SK-N-DZ (cell line): ENCODE measurements around the gene TEX44.

Experiments used
- DNase-seq: peaks from one replicate; pipeline ENCODE4 v3.0.0-alpha.2; 2015; ENCODE audit warnings: low spot score

Gene TEX44

DNA sequence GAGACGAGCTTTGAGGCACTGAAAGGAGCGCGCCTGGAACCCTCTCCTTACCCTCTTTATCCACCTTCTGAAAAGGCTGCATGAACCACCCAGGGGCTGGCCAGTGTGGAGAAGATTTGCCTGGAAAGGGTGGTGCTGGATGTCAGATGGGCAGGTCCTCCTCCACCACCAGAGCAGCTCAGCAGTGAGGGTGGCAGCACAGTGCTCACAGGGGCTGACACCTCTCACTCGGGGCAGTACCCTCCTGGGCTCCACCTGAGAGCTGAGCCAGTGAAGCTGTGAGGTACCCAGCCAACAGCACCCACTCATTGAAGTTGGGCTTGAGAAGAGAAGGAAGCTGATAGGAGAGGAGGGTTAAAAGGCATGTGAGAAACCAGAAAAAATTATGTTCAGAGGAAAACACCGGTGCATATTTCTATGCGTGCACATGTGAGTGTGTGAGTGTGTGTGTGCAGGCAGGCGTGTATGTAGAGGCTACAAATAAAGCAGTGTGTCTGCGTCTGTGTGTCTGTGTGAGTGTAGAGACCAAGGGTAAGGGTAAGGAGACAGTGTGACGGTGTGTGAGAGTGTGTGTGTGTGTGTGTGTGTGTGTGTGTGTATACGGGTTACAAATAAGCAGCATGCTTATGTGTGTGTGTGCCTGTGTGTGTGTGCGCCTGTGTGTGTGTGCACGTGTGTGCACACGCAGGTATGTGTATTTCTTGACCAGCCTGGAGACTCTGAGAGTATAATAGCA, 40.7 kb downstream of the TEX44 start:
- DNase-seq = no peak

DNA sequence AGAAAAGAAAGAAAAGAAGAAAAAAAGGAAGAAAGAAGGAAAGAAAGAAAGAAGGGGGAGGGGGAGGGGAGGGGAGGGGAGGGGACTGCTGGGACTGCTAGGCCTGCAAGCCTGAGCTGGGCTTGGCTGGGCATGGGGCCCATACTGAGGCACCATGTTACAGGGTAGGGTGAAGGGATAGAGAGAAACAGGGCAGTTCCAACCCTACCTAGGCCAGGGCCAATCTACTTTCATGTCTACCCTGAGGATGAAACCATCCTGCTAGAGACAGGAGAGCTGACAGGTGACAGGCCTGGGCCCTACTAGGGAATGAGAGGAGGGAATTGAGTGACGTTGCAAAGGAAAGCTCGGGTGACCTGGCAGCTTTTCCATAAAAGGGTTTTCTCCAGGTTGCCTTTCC, 41.7 kb downstream of the TEX44 start:
- DNase-seq = no peak

DNA sequence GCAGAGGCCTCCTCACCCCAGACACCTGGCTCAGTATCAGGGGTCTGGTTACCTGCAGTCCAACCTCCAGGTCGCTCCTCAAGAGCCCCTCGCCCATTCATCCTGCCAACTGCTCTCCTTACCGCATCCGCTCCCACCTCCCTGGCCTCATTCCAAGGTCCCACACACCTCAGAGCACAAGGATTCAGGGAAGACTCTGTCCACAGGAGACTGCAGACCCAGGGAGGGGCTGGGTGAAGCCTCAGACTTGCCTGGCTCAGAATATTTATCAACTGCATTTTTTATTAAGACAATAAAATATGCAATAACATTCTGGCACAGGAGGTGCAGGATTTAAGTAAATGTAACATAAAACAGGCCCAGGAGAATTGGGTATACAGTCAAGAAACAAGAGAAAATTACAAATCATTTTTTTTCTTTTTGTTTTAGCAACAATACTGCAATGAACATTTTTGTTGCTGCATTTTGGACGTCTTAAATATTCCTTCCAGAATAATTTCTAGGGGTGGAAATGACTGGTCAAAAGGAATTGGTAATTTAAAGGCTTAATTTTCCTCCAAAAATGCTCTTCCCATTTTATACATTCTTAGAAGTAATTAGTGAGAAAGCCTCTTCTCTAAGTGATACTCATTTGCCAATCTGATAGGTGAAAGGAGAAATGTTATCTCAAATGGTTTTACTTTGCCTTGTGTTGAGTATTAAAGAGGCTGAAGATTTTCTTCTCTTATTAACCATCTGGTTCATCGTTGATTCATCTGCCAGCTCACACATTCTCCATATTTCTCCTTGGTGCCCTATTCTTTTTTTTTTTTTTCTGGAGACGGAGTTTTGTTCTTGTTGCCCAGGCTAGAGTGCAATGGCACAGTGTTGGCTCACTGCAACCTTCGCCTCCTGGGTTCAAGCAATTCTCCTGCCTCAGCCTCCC, 42.5 kb downstream of the TEX44 start:
- DNase-seq = no peak

DNA sequence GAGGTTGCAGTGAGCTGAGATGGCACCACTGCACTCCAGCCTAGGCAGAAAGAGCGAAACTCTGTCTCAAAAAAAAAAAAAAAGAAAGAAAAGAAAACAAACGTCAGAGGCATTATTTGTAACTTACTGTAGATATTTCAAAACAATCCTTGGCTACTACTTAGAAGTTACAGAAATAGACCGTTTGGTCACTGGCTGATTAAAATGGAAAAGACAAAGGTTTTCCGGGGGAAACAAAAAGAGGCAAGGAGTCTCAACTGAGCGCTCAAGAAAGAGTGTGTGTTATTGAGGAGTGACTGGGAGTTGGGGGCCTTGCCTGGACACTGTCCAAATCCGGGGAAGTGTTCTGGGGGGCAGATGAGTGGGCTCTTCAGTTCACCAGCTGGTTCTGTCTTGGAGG, 47.6 kb downstream of the TEX44 start:
- no peak for DNase-seq

DNA sequence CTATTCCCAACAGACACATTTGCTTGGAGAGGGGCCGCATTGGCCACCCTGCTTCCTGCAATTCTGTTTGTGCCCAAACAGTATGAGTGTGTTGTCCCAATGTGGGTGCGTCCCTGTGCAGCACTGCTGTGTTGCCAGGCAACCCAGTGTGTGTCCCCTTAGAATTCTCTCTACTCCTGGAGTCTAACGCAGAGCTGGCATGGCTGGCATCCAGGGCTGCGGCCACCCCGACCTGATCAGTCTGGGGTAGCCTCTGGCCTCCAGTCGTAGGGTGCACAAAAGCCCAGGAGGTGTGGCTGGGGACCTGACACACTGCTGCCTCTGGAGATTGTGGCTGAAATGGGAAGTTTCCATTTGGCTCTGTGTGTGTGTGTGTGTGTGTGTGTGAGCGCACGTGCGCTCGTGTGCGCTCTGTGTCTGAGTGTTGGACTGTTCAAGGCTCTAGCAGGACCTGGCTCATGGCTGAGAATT, 48.0 kb downstream of the TEX44 start:
- no peak for DNase-seq

DNA sequence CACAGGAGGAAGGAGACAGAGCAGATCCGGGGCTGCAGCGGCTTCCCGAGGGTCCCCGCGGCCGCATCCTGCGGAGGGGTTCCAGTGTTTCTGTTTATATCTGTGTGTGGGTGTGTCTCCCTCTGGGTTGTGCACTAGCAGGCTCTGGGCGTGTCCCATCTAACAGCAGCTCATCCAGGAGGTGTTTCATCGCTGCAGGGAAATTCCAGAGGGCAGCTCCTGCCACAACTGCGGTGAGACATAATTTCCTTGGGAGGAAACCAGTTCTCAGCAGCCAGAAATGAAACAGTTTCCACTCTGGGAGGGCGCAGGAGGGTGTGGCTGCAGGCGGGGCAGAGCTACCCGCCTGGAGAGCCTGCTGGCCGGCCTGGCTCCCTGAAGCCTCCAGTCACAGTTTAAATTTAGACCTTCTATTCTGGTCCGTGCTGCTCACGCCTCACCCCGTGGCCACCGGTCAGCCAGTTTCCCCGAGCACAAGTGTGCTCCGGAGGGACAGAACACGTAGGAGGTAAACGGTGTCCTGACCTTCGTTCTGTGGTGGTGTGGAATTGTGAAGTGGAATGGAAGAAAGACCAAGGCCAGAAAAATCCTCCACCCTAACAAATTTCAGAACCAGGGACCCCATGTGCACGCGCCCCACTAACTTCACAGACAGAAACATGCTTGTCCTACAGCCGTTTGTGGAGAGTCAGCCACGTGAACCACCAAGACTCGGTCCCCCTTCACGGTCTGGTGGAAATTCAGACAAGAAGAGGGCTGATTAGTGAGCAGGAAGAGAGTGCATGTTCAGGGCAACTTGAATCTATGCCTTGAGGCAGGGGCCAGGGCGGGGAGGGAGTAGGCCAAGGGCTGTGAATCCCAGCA, 50.2 kb downstream of the TEX44 start:
- DNase-seq = no peak

DNA sequence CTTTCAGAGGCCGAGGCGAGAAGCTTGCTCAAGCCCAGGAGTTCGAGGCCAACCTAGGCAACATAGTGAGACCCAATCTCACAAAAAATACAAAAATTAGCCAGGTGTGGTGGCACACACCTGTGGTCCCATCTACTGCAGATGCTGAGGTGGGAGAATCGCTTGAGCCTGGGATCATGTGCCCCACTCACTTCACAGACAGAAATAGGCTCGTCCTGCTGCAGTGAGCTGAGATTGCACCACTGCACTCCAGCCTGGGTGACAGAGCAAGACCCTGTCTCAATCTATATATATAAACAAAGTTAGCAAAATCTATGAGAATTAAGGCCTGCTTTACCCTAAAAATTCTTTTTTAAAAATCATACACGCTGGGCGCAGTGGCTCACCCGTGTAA, 50.8 kb downstream of the TEX44 start:
- no peak for DNase-seq
